Raji (cell line): ENCODE measurements around the gene RNF14.

Experiments
- POLR2A ChIP-seq: IDR thresholded peaks from 2 replicates; pipeline ENCODE4 v1.6.1; 2011; ENCODE audit warnings: low read depth, low read length, control low read depth; ENCODE audit not compliant: insufficient read depth

The RNF14 gene

DNA sequence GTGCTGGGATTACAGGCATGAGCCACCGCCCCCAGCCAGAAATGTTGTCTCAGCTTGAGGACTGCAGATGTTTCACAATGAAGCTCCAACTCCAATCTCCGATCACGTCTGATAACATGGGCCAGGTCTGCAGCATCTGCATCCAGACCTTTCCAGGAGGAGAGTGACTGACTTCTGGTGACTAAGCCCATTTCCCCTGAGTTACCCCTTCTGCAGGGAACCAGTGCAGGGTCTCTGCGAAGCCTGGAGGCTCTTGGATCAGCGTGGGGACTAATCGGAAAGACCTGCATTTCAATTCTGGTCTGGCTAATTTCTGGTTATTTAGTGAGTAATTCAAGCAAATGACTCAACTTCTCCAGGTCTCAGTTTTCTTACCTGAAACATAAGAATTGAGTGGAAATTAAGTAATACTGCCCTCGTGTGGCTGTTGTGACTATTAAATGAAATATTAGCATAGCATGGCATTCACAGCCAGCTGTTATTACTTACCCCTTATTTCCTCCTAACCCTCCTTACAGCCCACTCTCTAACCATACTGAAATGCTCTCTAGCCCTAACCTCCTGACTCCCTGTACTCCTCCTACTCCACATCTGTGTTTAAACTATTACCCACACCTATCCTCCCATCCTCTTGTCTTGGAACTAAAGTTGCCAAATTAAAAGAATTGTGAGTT lies 46.1 kb downstream of the RNF14 start:
- TF ChIP-seq POLR2A, result no peak

DNA sequence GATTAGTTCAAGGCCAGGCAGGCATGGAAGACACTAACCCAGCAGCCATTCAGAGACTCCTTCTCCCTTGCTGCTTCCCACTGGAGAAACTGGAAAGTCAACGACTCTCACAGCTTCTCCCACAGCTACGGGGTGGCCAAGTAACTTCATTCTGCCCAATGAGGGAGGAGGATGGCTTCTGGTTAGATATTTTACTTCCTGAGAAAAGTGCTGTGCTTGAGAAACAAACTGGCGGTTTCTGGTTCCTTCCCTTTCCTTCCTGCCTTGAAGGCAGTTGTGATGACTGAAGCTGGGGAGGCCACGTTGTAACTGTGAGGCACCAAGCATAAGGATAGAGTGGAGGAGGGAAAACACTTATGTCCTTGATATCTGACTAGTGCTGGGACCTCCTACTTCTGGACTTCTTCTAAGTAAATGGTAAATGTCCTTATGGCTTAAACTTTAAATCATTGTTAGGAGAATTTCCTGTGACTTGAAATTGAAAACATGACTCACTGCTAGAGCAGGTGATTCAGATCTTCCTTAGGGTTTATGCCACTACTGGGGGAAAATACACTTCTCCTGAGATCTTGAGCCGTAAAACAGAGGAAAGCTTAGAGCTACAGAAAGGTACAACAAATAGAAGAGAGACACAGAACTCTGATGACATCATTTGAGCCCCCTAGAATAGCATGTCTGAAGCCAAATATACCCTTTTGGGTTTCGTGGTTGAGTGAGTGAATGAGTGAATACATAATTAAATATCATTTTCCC lies 47.1 kb downstream of the RNF14 start:
- no peak for TF ChIP-seq POLR2A

DNA sequence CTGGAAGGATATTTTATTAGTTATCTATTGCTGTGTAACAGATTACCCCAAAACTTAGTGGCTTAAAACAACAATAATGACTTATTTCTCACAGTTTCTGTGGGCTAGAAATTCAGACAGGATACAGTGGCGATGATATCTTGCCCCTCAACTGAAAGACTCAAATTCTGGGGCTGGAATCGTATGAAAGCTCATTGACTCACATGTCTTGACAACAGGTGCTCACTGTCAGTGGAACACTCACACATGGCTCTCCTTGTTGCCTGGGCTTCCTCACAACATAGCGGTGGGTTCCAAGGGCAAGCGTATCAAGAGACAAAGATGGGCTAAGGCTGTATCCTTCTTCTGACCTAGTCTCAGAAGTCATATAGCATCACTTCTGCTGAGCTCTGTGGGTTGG lies 47.7 kb downstream of the RNF14 start:
- no peak for TF ChIP-seq POLR2A

GRCh38 chr5:142017832-142018427 lies 49.0 kb downstream of the RNF14 start:
- no peak for TF ChIP-seq POLR2A

DNA sequence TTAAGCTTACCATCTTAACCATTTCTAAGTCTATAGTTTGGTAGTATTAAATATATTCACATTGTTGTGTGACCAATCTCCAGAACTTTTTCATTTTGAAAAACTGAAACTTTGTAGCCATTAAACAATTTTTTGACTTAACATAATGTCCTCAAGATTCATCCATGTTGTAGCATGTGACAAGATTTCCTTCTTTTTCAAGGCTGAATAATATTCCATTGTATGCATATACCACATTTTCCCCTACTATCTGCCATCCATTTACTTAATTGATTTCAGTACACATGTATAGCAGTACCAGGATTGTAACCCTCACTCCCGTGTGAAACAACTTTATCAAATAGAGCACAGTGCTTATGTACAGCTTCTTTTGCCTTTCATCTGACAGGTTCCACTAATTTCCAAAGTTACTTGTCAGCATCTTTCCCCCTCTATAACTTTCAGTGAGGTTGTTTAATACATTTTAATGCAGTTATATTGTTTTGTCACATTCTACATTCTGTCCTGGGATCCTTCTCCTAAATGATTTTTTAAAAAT lies 51.3 kb downstream of the RNF14 start:
- no peak for TF ChIP-seq POLR2A

DNA sequence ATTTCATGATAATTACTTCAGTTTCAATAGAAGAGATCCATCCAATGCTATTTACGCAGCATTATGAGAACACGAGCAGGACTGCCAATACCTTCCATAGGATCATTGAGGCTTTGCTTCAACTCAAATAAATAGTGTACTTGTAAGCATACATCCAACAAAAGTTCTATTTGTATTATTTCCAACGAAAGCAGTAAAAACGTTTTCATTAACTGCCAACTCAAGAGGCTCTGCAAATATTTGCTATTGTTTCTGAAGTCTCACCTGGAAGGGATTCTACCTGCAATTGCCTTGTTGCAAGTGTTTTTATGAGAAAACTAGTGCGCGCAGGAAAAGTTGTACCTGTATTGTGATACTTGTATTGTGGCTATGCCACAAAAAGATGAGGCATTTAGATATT lies 54.9 kb downstream of the RNF14 start:
- TF ChIP-seq POLR2A, result no peak

DNA sequence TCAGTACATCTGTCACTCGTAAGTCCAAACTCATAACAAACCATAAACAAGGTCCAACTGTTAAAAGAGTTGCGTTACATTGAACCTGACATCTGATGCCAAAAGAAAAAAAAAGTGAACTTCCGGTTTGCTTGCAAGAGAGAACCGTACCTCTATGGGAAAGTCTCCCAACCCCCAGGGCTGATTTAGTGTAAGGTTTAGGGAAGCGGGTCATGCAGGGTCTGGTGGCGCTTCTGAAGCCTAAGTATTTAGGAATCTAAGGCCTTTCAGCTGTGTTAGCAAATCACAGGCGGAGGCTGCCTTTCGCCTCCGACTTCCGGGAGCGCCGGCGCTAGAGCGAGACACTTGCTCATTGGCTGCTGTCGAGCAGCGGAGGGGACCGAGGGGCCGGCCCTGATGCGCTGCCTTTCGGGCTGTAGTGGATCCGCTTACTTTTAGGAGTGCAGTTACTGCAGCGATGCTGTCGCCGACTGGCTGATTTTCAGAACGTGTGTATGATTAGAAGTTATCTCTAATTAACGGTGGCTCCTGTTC lies 55.9 kb downstream of the RNF14 start:
- TF ChIP-seq POLR2A, result no peak

DNA sequence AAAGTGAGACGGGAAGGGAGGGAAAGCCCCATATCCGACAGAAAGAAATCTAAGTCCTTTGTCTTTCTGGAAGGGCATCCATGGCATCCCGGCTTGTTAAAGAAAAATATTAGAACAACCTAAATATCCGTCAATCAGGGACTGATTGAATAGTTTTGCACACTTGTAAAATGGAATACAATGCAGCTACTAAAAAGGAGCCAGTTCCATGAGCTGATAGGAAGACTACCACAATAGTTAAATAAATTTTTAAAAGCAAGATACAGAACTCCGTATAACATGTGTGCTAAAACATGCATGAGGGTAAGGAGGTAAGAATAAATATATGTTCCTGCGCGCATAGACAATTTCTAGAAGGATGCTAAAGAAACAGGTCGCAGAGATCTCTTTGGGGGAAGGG lies 56.7 kb downstream of the RNF14 start:
- no peak for TF ChIP-seq POLR2A

DNA sequence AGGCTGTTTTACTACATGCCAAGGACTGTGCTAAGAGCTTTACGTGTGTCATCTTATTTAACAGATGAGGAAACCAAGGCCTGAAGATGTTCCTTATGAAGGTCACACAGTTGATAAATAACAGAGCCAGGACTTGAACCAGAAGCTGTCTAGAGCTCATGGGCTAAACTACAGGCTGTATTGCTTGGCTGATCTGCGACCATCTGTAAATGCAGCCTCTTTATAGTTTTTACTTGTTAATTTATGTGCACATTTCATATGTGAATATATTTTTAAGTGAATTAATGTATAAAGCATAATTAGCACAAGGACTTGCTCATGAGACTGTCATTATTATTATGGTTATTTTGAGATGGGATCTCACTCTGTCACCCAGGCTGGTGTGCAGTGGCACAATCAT lies 63.2 kb downstream of the RNF14 start:
- TF ChIP-seq POLR2A, result no peak

DNA sequence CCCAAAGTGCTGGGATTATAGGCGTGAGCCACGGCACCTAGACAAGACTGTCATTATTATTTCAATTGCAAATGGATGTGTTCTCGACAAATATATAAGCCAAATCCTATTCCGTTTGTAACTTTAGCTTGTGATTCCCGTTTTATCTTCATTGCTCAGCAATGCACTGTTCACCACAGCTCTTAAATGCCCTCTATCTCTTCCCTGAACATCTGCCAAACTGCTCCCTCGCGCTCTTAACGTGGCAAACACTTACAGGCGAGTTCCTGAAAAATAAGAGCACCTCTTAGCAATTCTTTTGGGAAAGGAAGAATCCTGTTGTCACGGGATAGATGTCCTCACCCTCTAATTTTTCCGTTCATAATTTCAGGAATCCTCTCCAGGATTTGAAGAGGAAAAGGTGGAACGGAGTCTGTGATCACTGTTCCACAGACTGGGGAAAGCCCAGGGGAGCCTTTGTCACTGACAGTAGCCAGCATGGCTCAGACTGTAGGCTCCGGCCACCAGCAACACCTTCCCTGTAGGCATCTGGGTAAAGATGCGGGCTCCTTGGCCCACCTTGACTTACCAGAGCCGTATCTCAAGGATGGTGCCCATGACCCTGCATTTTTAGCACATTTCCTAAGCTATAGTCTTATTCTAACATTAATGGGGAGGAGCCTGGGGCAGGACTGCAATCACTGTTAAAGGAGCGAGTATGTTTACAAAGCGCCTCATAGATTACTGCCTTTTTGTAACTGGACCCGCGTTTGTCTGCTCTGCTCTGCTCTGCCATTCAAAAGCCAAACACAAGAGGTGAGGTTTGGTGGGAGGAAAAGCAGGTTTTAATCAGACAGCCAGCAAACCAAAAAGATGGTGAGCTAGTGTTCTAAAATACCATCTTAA lies 64.1 kb downstream of the RNF14 start:
- no peak for TF ChIP-seq POLR2A

GRCh38 chr5:142034994-142035393 lies 66.1 kb downstream of the RNF14 start:
- no peak for TF ChIP-seq POLR2A

DNA sequence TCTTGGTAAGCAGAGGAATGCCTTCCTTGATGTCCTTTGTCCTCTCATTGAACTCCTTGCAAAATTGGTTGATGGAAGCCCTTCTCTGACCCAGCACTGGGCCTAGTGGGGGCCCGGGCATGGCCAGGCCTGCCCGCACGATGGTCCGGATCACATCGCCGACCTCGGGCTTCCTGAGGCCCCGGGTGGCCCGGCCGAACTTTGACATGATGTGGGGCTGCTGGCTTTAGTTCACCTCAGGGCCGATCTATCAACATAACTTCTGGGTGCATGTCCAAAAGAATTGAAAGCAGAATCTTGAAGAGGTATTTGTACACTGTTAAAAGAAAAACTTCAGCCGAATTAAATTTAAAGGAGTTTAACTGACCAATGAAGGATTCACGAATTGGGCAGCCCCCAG lies 68.0 kb downstream of the RNF14 start:
- TF ChIP-seq POLR2A, result no peak

- TF ChIP-seq POLR2A, result no peak
Observed at GRCh38 chr5:142038735-142039134, 69.8 kb downstream of the RNF14 start.
